Right atrium auricular region (tissue), 2 donors: ENCODE data around the gene PROX1. TPM values are rescaled to one million over a fixed set of nuclear protein-coding genes. Genes with fewer than 3 reads are reported as not detected.

Experiments used
- DNase-seq: peaks from one replicate; pipeline ENCODE4 v3.0.0-alpha.2; 2019; ENCODE audit warnings: low spot score
- H3K27ac ChIP-seq, 2 donors: fragments of 200-600 bp; sonication (generic); 1 replicate in 1 of 2; 2 replicates in 1 of 2; pipeline ENCODE4 v1.5.1; 2016 to 2019
- H3K27me3 ChIP-seq, 2 donors: fragments of 200-600 bp; sonication (generic); one replicate each; pipeline versions ENCODE4 v1.5.1 to v1.6.0; 2017 to 2019
- H3K36me3 ChIP-seq: fragments of 200-600 bp; sonication (generic); one replicate; pipeline ENCODE4 v1.5.1; 2016
- H3K4me1 ChIP-seq, 2 donors: fragments of 200-600 bp; sonication (generic); one replicate each; pipeline versions ENCODE4 v1.5.1 to v1.6.0; 2017 to 2019
- H3K4me3 ChIP-seq, 2 donors: fragments of 200-600 bp; sonication (generic); 1 replicate in 1 of 2; 2 replicates in 1 of 2; pipeline ENCODE4 v1.5.1; 2017 to 2019; ENCODE audit warnings: mild to moderate bottlenecking in 1 of 2, moderate library complexity in 1 of 2
- H3K9me3 ChIP-seq, 2 donors: fragments of 200-600 bp; sonication (generic); one replicate each; pipeline ENCODE4 v1.5.1; 2019
- total RNA-seq, 2 donors: library from RNA; depleted of rRNA; stranded (reverse); fragments of >200 nt; gene quantifications; one replicate each; pipeline ENCODE4 v1.1.0, GENCODE V29; 2016
- TF ChIP-seq, protein P1 (sequence below), 2 donors: fragments of 200-600 bp; sonication (generic); IDR thresholded peaks; one replicate each; pipeline ENCODE4 v1.5.1; 2019; ENCODE audit warnings: antibody characterized with exemption in 2 of 2

The PROX1 gene
- total RNA-seq, 2 donors from 2014 or later, result 39.7 to 46.5 TPM

DNA sequence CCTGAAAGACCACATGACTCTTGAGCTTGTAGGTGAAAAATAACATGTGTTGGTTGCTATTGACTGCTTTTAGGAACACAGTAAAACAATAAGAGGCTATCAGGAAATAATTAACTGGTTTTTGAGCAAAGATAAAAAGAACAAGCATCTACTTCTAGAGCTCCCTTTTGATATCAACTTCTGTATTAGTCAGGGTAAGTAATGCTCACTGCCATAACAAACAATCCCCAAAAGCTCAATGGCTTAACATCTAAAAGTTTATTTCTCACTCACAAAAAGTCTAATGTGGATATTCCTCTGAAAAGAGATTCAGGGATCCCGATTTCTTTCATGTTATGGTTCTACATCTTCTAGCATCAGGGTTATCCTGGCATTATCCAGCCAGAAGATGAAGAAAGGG lies 25.3 kb upstream of the PROX1 start:
- Histone ChIP-seq H3K27me3 (no peaks in the 10 kb centered on the region), H3K36me3 (no peaks in the 10 kb centered on the region), H3K4me3 (no peak overlapping the region), H3K9me3 (no peaks in the 10 kb centered on the region), H3K27ac (no peak overlapping the region), H3K4me1 (no peaks in the 10 kb centered on the region)
- DNase-seq, result no peak
- TF ChIP-seq, protein P1, sequence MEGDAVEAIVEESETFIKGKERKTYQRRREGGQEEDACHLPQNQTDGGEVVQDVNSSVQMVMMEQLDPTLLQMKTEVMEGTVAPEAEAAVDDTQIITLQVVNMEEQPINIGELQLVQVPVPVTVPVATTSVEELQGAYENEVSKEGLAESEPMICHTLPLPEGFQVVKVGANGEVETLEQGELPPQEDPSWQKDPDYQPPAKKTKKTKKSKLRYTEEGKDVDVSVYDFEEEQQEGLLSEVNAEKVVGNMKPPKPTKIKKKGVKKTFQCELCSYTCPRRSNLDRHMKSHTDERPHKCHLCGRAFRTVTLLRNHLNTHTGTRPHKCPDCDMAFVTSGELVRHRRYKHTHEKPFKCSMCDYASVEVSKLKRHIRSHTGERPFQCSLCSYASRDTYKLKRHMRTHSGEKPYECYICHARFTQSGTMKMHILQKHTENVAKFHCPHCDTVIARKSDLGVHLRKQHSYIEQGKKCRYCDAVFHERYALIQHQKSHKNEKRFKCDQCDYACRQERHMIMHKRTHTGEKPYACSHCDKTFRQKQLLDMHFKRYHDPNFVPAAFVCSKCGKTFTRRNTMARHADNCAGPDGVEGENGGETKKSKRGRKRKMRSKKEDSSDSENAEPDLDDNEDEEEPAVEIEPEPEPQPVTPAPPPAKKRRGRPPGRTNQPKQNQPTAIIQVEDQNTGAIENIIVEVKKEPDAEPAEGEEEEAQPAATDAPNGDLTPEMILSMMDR (IDR thresholded peaks at IDR 0.05), result no peak

DNA sequence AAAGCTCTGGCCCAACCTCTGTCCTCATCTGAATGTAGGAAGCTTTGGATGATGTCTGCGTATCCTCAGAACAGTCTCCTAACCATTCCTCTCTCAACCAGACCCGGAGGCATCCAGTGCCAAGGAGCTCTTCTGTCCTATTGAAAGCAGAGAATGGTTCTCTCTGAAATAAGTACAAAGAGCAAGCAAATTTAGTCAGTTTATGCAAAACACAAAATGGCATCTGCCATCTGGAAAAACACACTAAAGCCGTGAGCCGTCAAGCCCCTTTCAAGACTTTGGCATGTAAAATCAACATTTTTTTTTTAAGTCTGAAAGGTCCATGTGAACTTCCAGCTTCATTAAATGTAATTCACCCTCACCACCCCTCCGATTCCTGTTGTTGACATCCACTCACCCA lies 21.7 kb upstream of the PROX1 start:
- Histone ChIP-seq H3K4me1 (no peaks in the 10 kb centered on the region), H3K36me3 (no peaks in the 10 kb centered on the region), H3K4me3 (no peak overlapping the region), H3K27ac (no peak overlapping the region), H3K9me3 (no peaks in the 10 kb centered on the region), H3K27me3 (no peaks in the 10 kb centered on the region)
- DNase-seq, result no peak
- TF ChIP-seq, protein P1 (IDR thresholded peaks at IDR 0.05), result no peak

DNA sequence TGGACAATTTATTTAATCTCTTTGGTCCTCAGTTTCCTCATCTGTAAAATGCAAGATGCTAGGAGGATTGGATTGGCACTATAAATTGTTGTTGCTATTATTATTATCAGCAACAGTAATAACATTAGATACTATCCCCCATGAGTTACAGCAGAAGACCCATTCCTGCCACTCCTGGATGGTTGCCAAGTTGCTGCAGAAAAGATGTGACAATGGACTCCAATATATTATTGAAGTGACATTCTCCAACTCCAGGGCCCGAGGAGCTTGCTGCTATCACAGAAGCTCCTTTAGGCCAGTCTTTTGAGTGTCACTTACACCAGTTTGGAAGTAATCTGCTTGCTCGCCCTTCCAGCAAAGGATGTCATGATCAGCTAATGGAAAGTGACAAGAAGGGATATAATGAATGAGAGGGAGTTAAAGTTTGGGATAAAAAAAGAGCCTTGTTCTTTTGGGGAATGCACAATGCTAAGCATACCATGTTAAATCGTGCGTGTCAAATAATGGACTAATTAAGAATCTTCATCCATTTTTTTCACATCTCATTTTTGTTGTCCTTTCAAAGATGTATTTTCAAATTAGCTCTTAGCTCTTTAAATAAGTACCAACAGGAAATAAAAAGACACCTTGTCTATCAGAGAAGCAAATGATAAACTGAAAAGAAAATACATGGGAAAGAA lies 19.5 kb upstream of the PROX1 start:
- Histone ChIP-seq H3K4me1 (no peaks in the 10 kb centered on the region), H3K9me3 (no peaks in the 10 kb centered on the region), H3K36me3 (no peaks in the 10 kb centered on the region), H3K4me3 (no peak overlapping the region), H3K27me3 (no peaks in the 10 kb centered on the region), H3K27ac (no peak overlapping the region)
- TF ChIP-seq, protein P1 (IDR thresholded peaks at IDR 0.05), result no peak
- no peak for DNase-seq

DNA sequence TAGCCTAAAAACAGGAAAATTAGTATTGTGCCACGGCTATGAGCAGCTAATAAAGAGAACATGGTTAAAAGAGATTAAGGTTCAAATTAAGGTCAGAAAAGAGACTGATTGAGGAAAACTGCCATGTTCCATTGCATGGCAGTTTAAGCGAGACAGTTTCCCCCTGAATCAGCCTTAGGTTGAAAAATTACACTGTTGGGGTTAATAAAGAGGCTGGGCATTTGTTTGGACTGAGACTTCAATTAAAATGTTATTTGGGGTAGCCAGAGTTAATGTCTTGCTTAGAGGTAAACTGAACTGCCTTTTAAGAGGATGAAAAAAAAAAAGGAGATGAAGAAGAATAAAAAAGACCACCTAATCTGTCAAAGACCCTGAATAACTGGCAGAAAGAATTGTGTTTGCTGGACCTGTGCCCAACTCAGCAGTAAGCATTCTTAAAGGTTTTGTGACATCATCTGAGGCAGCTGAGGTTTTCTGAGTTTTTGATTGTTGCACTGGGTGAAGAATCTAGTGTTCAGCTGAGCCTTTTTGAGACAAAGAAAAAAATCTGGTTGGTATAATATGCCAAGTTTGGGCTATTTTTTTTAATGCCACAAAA lies 17.7 kb upstream of the PROX1 start:
- no peaks in the 10 kb centered on the region for H3K27me3 ChIP-seq
- H3K9me3 ChIP-seq, result no peaks in the 10 kb centered on the region
- H3K36me3 ChIP-seq, result no peaks in the 10 kb centered on the region
- TF ChIP-seq, protein P1 (IDR thresholded peaks at IDR 0.05), result no peak
- H3K4me3 ChIP-seq, result no peak overlapping the region
- H3K4me1 ChIP-seq, result no peaks in the 10 kb centered on the region
- no peak for DNase-seq
- H3K27ac ChIP-seq, result no peak overlapping the region

DNA sequence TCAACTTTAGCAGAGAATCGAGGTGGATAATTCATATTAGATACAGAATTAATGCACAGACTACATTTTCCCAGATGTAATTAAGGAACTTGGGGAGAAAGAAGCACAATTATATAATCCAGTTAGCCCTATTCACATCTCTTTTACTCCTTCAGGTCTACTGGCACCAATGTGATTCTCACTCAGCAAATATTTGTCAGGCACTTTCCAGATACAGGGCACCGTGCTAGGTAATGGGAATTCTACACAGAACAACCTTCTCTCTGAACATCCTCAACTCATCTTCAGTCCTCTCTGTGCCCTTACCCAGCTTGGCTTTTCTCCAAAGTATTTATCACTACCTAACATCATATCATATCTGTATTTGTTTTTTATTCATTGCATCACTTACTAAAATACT lies 15.6 kb upstream of the PROX1 start:
- no peak for DNase-seq
- no peaks in the 10 kb centered on the region for H3K36me3 ChIP-seq
- H3K4me1 ChIP-seq, result no peaks in the 10 kb centered on the region
- H3K27ac ChIP-seq, result no peak overlapping the region
- TF ChIP-seq, protein P1 (IDR thresholded peaks at IDR 0.05), result no peak
- no peaks in the 10 kb centered on the region for H3K27me3 ChIP-seq
- H3K4me3 ChIP-seq, result no peak overlapping the region
- H3K9me3 ChIP-seq, result no peaks in the 10 kb centered on the region

DNA sequence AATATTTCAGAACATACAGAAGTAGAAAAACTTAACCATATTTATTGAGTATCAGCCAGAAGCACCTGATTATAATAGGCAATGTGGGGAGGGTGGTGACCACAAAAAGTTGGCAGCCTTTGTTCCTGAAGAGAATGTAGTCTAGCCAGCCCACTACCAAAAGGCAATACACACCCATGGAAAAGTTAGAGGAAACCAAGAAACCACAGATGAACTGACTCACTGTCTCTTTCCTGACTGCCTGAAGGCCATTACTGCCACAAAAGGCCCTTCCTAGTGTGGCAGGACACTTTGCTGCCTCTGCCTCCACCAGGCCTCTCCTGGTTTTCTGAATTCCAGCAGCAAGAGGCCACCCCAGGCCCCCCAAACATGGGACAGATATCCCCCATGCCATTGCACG lies 14.6 kb upstream of the PROX1 start:
- TF ChIP-seq, protein P1 (IDR thresholded peaks at IDR 0.05), result no peak
- no peak overlapping the region for H3K4me3 ChIP-seq
- H3K4me1 ChIP-seq, result no peaks in the 10 kb centered on the region
- DNase-seq, result no peak
- no peaks in the 10 kb centered on the region for H3K9me3 ChIP-seq
- H3K36me3 ChIP-seq, result no peaks in the 10 kb centered on the region
- H3K27ac ChIP-seq, result no peak overlapping the region
- no peaks in the 10 kb centered on the region for H3K27me3 ChIP-seq
